Peyer's patch (tissue), 4 donors: Measurements from ENCODE around the gene CNTNAP5. TPM values are rescaled to one million over a fixed set of nuclear protein-coding genes. Genes with fewer than 3 reads are reported as not detected.

Experiments
- DNase-seq, 3 donors: peaks; one replicate each; pipeline ENCODE4 v3.0.0-alpha.2; 2017 to 2019
- H3K27ac ChIP-seq, 4 donors: fragments of 200-600 bp; sonication (generic); one replicate each; pipeline ENCODE4 v1.5.1; 2016 to 2019
- H3K27me3 ChIP-seq, 2 donors: fragments of 200-600 bp; sonication (generic); one replicate each; pipeline ENCODE4 v1.5.1; 2019
- H3K36me3 ChIP-seq, 3 donors: fragments of 200-600 bp; sonication (generic); one replicate each; pipeline ENCODE4 v1.5.1; 2016 to 2019
- H3K4me1 ChIP-seq, 4 donors: fragments of 200-600 bp; sonication (generic); one replicate each; pipeline ENCODE4 v1.5.1; 2016 to 2019
- H3K4me3 ChIP-seq, 4 donors: fragments of 200-600 bp; sonication (generic); 1 replicate in 3 of 4; 2 replicates in 1 of 4; pipeline ENCODE4 v1.5.1; 2016 to 2019; ENCODE audit warnings: mild to moderate bottlenecking in 1 of 4
- H3K9me3 ChIP-seq, 4 donors: fragments of 200-600 bp; sonication (generic); one replicate each; pipeline ENCODE4 v1.5.1; 2016 to 2019; ENCODE audit warnings: mild to moderate bottlenecking in 1 of 4
- CTCF ChIP-seq, 6 experiments: fragments of 450-650 bp in 4 of 6; fragments of 200-600 bp in 2 of 6; sonication (generic) in 1 of 6; IDR thresholded peaks; one replicate each; pipeline ENCODE4 v1.5.1; 2017 to 2019; ENCODE audit warnings: antibody characterized with exemption in 6 of 6, mild to moderate bottlenecking in 3 of 6, moderate library complexity in 1 of 6
- POLR2A ChIP-seq, 2 donors: fragments of 450-650 bp; IDR thresholded peaks; one replicate each; pipeline ENCODE4 v1.5.1; 2017; ENCODE audit warnings: antibody characterized with exemption in 2 of 2, mild to moderate bottlenecking in 2 of 2, moderate library complexity in 2 of 2
- total RNA-seq, 4 donors: library from RNA; depleted of rRNA; stranded (reverse); fragments of >200 nt; gene quantifications; one replicate each; pipeline ENCODE4 v1.1.0, GENCODE V29; 2016

Gene CNTNAP5
- total RNA-seq, 4 donors from 2014 or later: not detected

DNA sequence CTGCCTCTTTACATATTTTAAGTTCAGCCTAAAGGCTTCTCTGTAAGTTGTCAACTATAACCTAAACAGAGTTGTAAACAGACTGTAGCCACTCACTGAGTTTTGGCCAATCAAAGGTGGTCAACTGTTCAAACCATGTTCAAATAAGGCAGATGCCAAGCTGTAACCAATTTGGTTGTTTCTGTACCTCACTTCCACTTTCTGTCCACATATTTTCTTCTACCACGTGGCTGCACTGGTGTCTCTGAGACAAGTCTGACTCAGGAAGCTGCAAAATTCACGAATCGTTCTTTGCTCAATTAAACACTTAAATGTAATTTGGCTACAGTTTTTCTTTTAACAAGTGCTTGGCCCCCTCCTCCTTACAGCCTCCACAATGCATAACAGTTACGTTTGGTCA lies 555.2 kb downstream of the CNTNAP5 start:
- H3K4me3 ChIP-seq: no peak overlapping the region
- H3K27ac ChIP-seq: no peak overlapping the region
- no peaks in the 10 kb centered on the region for H3K9me3 ChIP-seq
- H3K36me3 ChIP-seq: no peaks in the 10 kb centered on the region
- TF ChIP-seq CTCF (IDR thresholded peaks at IDR 0.05): no peak
- no peak for TF ChIP-seq POLR2A (IDR thresholded peaks at IDR 0.05)
- H3K4me1 ChIP-seq: no peaks in the 10 kb centered on the region
- DNase-seq: no peak
- no peaks in the 10 kb centered on the region for H3K27me3 ChIP-seq

- TF ChIP-seq CTCF (IDR thresholded peaks at IDR 0.05): no peak
- no peak for TF ChIP-seq POLR2A (IDR thresholded peaks at IDR 0.05)
- H3K4me3 ChIP-seq: no peak overlapping the region
- DNase-seq: no peak
- H3K36me3 ChIP-seq: no peaks in the 10 kb centered on the region
- H3K4me1 ChIP-seq: no peaks in the 10 kb centered on the region
- no peak overlapping the region for H3K27ac ChIP-seq
- H3K27me3 ChIP-seq: no peaks in the 10 kb centered on the region
- H3K9me3 ChIP-seq: no peaks in the 10 kb centered on the region
Observed at GRCh38 chr2:124582387-124582786, 557.3 kb downstream of the CNTNAP5 start.

GRCh38 chr2:124584615-124585014 lies 559.5 kb downstream of the CNTNAP5 start:
- Histone ChIP-seq H3K27ac (no peak overlapping the region), H3K9me3 (no peaks in the 10 kb centered on the region), H3K4me1 (peaks cover 0 to under 1% (median 0%) of the 10 kb centered on the region in 4 donors), H3K27me3 (no peaks in the 10 kb centered on the region), H3K36me3 (no peaks in the 10 kb centered on the region), H3K4me3 (no peak overlapping the region)
- DNase-seq: no peak
- TF ChIP-seq POLR2A (IDR thresholded peaks at IDR 0.05) (no peak), CTCF (IDR thresholded peaks at IDR 0.05) (no peak)

- Histone ChIP-seq H3K36me3 (no peaks in the 10 kb centered on the region), H3K9me3 (no peaks in the 10 kb centered on the region), H3K4me1 (peaks cover 0 to 4% (median 0%) of the 10 kb centered on the region in 4 donors), H3K27ac (no peak overlapping the region), H3K4me3 (no peak overlapping the region), H3K27me3 (no peaks in the 10 kb centered on the region)
- no peak for DNase-seq
- no peak for TF ChIP-seq CTCF (IDR thresholded peaks at IDR 0.05)
- TF ChIP-seq POLR2A (IDR thresholded peaks at IDR 0.05): no peak
Observed at GRCh38 chr2:124585277-124585676, 560.2 kb downstream of the CNTNAP5 start.

DNA sequence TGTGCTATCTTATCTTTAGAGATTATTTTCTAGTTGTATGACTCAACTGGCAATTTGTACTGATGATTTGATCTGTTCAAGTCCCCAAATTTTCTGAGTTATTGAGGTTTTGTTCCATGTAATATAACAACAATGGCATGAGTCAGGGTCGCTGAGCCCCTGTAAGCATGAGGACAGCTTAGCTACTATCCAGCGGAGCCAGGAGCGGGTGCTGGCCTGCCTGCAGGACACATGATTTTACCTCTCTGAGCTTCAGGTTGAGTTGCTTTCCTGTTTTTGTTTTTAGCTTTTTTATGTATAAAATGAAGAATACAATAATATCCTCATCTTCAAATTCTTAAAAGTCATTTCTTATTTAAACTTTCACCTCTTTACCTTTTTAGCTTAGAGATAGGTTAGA lies 561.1 kb downstream of the CNTNAP5 start:
- no peak for DNase-seq
- peaks cover 0 to 4% (median 0%) of the 10 kb centered on the region in 4 donors for H3K4me1 ChIP-seq
- no peak for TF ChIP-seq POLR2A (IDR thresholded peaks at IDR 0.05)
- TF ChIP-seq CTCF (IDR thresholded peaks at IDR 0.05): no peak
- H3K36me3 ChIP-seq: no peaks in the 10 kb centered on the region
- H3K4me3 ChIP-seq: no peak overlapping the region
- H3K27ac ChIP-seq: no peak overlapping the region
- no peaks in the 10 kb centered on the region for H3K9me3 ChIP-seq
- no peaks in the 10 kb centered on the region for H3K27me3 ChIP-seq

DNA sequence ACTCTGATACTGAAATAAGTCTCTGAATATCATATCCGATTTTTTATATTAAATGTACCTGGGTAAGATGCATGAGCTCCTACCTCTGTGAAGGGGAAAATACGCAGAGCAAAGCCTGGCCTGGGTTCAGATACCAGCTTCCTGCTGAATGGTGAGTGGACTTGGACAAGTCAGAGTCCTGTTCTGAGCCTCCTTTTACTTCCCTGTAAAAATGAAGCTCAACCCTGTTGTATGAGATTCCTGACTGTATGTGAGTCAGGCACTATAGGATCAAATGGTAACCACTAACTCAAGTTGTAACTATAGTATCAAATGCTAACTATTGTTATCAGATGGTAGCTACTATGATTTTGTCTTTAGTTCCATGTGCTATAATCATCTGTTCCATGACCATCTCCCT lies 561.7 kb downstream of the CNTNAP5 start:
- Histone ChIP-seq H3K9me3 (no peaks in the 10 kb centered on the region), H3K27ac (no peak overlapping the region), H3K4me1 (peaks cover 0 to 4% (median 0%) of the 10 kb centered on the region in 4 donors), H3K27me3 (no peaks in the 10 kb centered on the region), H3K36me3 (no peaks in the 10 kb centered on the region), H3K4me3 (no peak overlapping the region)
- DNase-seq: no peak
- TF ChIP-seq POLR2A (IDR thresholded peaks at IDR 0.05): no peak
- no peak for TF ChIP-seq CTCF (IDR thresholded peaks at IDR 0.05)
